ENCODE measurements around the gene TSPAN5.

GRCh38 chr4:98527534-98528269 lies 130.7 kb downstream of the TSPAN5 start:
- TF ChIP-seq CTCF (IDR thresholded peaks at IDR 0.05) = no peak
- no peak for TF ChIP-seq POLR2A (IDR thresholded peaks at IDR 0.05)
- TF ChIP-seq EP300 (IDR thresholded peaks at IDR 0.05) = no peak

All from stomach (tissue), 4 donors.